ENCODE measurements around the gene BIRC2. TPM values are rescaled to one million over a fixed set of nuclear protein-coding genes. Genes with fewer than 3 reads are reported as not detected.

BIRC2 gene
- total RNA-seq, 1 donor from 2014 or later: 46.0 TPM

DNA sequence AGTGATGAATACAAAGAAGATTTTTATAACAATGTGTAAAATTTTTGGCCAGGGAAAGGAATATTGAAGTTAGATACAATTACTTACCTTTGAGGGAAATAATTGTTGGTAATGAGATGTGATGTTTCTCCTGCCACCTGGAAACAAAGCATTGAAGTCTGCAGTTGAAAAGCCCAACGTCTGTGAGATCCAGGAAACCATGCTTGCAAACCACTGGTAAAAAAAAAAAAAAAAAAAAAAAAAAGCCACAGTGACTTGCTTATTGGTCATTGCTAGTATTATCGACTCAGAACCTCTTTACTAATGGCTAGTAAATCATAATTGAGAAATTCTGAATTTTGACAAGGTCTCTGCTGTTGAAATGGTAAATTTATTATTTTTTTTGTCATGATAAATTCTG lies 24.5 kb upstream of the BIRC2 start:
- Mint-ChIP-seq H3K27ac (ENCODE audit: unreplicated experiment) (no peak overlapping the region), H3K4me1 (ENCODE audit: unreplicated experiment) (peaks cover 41% of the 10 kb centered on the region), H3K36me3 (ENCODE audit: unreplicated experiment) (no peaks in the 10 kb centered on the region), H3K4me3 (ENCODE audit: unreplicated experiment) (no peak overlapping the region), H3K9me3 (ENCODE audit: unreplicated experiment) (no peaks in the 10 kb centered on the region), H3K27me3 (ENCODE audit: unreplicated experiment) (no peaks in the 10 kb centered on the region)
- TF ChIP-seq CTCF (IDR thresholded peaks at IDR 0.05): no peak
- DNase-seq (ENCODE audit: extremely low spot score, unreplicated experiment): no peak

DNA sequence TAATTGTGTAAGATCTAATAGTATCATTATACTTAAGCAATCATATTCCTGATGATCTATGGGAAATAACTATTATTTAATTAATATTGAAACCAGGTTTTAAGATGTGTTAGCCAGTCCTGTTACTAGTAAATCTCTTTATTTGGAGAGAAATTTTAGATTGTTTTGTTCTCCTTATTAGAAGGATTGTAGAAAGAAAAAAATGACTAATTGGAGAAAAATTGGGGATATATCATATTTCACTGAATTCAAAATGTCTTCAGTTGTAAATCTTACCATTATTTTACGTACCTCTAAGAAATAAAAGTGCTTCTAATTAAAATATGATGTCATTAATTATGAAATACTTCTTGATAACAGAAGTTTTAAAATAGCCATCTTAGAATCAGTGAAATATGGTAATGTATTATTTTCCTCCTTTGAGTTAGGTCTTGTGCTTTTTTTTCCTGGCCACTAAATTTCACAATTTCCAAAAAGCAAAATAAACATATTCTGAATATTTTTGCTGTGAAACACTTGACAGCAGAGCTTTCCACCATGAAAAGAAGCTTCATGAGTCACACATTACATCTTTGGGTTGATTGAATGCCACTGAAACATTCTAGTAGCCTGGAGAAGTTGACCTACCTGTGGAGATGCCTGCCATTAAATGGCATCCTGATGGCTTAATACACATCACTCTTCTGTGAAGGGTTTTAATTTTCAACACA lies 23.3 kb upstream of the BIRC2 start:
- H3K4me1 Mint-ChIP-seq (ENCODE audit: unreplicated experiment): peaks cover 34% of the 10 kb centered on the region
- no peak for DNase-seq (ENCODE audit: extremely low spot score, unreplicated experiment)
- H3K36me3 Mint-ChIP-seq (ENCODE audit: unreplicated experiment): no peaks in the 10 kb centered on the region
- no peaks in the 10 kb centered on the region for H3K9me3 Mint-ChIP-seq (ENCODE audit: unreplicated experiment)
- no peak for TF ChIP-seq CTCF (IDR thresholded peaks at IDR 0.05)
- H3K27ac Mint-ChIP-seq (ENCODE audit: unreplicated experiment): peak overlapping the region; percentile 65
- H3K27me3 Mint-ChIP-seq (ENCODE audit: unreplicated experiment): no peaks in the 10 kb centered on the region
- H3K4me3 Mint-ChIP-seq (ENCODE audit: unreplicated experiment): no peak overlapping the region

DNA sequence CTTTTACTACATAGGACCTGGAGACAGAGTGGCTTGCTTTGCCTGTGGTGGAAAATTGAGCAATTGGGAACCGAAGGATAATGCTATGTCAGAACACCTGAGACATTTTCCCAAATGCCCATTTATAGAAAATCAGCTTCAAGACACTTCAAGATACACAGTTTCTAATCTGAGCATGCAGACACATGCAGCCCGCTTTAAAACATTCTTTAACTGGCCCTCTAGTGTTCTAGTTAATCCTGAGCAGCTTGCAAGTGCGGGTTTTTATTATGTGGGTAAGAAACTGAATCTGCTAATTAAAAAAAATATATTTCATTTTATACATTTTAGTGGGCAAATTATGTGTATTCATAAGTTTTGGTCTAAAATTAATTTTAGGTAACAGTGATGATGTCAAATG lies 21.9 kb upstream of the BIRC2 start:
- no peaks in the 10 kb centered on the region for H3K9me3 Mint-ChIP-seq (ENCODE audit: unreplicated experiment)
- no peaks in the 10 kb centered on the region for H3K36me3 Mint-ChIP-seq (ENCODE audit: unreplicated experiment)
- no peak for TF ChIP-seq CTCF (IDR thresholded peaks at IDR 0.05)
- peaks cover 32% of the 10 kb centered on the region for H3K4me1 Mint-ChIP-seq (ENCODE audit: unreplicated experiment)
- no peak for DNase-seq (ENCODE audit: extremely low spot score, unreplicated experiment)
- no peak overlapping the region for H3K4me3 Mint-ChIP-seq (ENCODE audit: unreplicated experiment)
- H3K27ac Mint-ChIP-seq (ENCODE audit: unreplicated experiment): no peak overlapping the region
- no peaks in the 10 kb centered on the region for H3K27me3 Mint-ChIP-seq (ENCODE audit: unreplicated experiment)

DNA sequence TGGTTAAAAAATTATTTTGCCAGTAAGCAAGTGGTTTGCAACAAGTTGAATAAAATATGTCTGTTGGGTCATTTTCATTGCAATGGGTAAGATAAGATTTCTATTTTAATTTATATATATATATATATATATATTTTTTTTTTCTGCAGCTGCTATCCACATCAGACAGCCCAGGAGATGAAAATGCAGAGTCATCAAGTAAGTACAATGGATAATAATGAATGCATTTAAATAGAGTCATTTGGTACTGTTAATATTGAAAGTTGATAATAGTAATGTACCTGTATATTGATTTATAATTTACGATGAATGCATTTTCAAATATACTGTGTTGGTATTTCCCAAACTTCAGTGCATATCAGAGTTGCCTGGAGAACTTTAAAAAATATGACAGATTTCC lies 18.3 kb upstream of the BIRC2 start:
- TF ChIP-seq CTCF (IDR thresholded peaks at IDR 0.05): no peak

DNA sequence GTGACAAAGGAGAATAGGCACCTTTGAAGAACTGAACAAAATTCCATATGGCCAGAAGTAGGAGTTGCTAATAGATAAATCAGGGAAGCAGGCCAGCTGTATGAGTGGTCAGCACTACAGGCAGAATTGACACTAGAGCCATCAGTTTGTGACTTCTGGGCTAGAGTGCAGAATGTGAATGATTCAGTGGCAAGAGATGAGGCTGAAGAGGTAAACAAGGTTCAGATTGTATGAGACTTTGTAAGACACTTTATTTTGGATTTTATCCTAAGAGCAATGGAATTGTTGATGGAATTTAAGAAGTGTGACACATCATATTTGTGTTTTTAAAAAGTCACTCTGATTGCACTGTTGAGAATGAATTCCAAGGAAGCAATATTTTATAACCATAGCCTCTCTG lies 16.8 kb upstream of the BIRC2 start:
- Mint-ChIP-seq H3K4me1 (ENCODE audit: unreplicated experiment) (peaks cover 15% of the 10 kb centered on the region), H3K36me3 (ENCODE audit: unreplicated experiment) (no peaks in the 10 kb centered on the region), H3K27ac (ENCODE audit: unreplicated experiment) (no peak overlapping the region), H3K27me3 (ENCODE audit: unreplicated experiment) (no peaks in the 10 kb centered on the region), H3K4me3 (ENCODE audit: unreplicated experiment) (no peak overlapping the region), H3K9me3 (ENCODE audit: unreplicated experiment) (no peaks in the 10 kb centered on the region)
- no peak for TF ChIP-seq CTCF (IDR thresholded peaks at IDR 0.05)
- DNase-seq (ENCODE audit: extremely low spot score, unreplicated experiment): no peak

More for the DNA sequence above, 18.3 kb upstream of the BIRC2 start:
- no peaks in the 10 kb centered on the region for H3K27me3 Mint-ChIP-seq (ENCODE audit: unreplicated experiment)
- H3K36me3 Mint-ChIP-seq (ENCODE audit: unreplicated experiment): no peaks in the 10 kb centered on the region
- no peak overlapping the region for H3K4me3 Mint-ChIP-seq (ENCODE audit: unreplicated experiment)
- DNase-seq (ENCODE audit: extremely low spot score, unreplicated experiment): no peak
- H3K9me3 Mint-ChIP-seq (ENCODE audit: unreplicated experiment): no peaks in the 10 kb centered on the region
- H3K27ac Mint-ChIP-seq (ENCODE audit: unreplicated experiment): no peak overlapping the region
- H3K4me1 Mint-ChIP-seq (ENCODE audit: unreplicated experiment): peaks cover 25% of the 10 kb centered on the region

Data from osteocyte (in vitro differentiated cells).